ENCODE measurements around the gene OSBP2.
"Not testable (repeated sequence)": the region's sequence is repeated elsewhere in the genome, so short reads cannot be mapped to it uniquely, and the experiment has no call there.

OSBP2 gene

GRCh38 chr22:30694640-30695350 lies at the start of gene OSBP2:
Gene OSBP2 (plus strand): TSS chr22:30694874. CDS start chr22:30694910, 36 bp downstream.
- DNase-seq = peak; percentile 62

GRCh38 chr22:30646518-30647160 lies 48.0 kb upstream of the OSBP2 start:
- DNase-seq = no peak

- DNase-seq = no peak
Measured at GRCh38 chr22:30647536-30647935, 47.1 kb upstream of the OSBP2 start.

- no peak for DNase-seq
Measured at GRCh38 chr22:30648825-30649224, 45.8 kb upstream of the OSBP2 start.

GRCh38 chr22:30649430-30650007 lies 45.2 kb upstream of the OSBP2 start:
- DNase-seq = no peak

GRCh38 chr22:30650508-30651116 lies 44.1 kb upstream of the OSBP2 start:
- DNase-seq = no peak

- DNase-seq = no peak
Measured at GRCh38 chr22:30652852-30653251, 41.8 kb upstream of the OSBP2 start.

- no peak for DNase-seq
Measured at GRCh38 chr22:30654361-30654760, 40.3 kb upstream of the OSBP2 start.

GRCh38 chr22:30655532-30655931 lies 39.1 kb upstream of the OSBP2 start:
- no peak for DNase-seq

- no peak for DNase-seq
Measured at GRCh38 chr22:30662040-30662439, 32.6 kb upstream of the OSBP2 start.

- no peak for DNase-seq
Measured at GRCh38 chr22:30664798-30665197, 29.9 kb upstream of the OSBP2 start.

- no peak for DNase-seq
Measured at GRCh38 chr22:30665266-30665665, 29.4 kb upstream of the OSBP2 start.

GRCh38 chr22:30665786-30666185 lies 28.9 kb upstream of the OSBP2 start:
- no peak for DNase-seq

GRCh38 chr22:30667107-30667493 lies 27.6 kb upstream of the OSBP2 start:
- DNase-seq = no peak

- DNase-seq = peak; percentile 88
Measured at GRCh38 chr22:30667494-30668385, 26.9 kb upstream of the OSBP2 start, which contains the start of gene DUSP18. Gene DUSP18 (minus strand): TSS chr22:30667875. CDS start chr22:30664003, 3,872 bp downstream.

- DNase-seq = no peak
Measured at GRCh38 chr22:30668386-30668710, 26.3 kb upstream of the OSBP2 start.

GRCh38 chr22:30671071-30671470 lies 23.6 kb upstream of the OSBP2 start:
- no peak for DNase-seq

- DNase-seq = no peak
Measured at GRCh38 chr22:30673136-30673535, 21.5 kb upstream of the OSBP2 start.

GRCh38 chr22:30674482-30674881 lies 20.2 kb upstream of the OSBP2 start:
- DNase-seq = no peak

GRCh38 chr22:30675436-30675835 lies 19.2 kb upstream of the OSBP2 start:
- peak; percentile 87 for DNase-seq

GRCh38 chr22:30676565-30676964 lies 18.1 kb upstream of the OSBP2 start:
- not testable (repeated sequence) for DNase-seq

- not testable (repeated sequence) for DNase-seq
Measured at GRCh38 chr22:30679895-30680690, 14.6 kb upstream of the OSBP2 start.

Measured in NCI-H2171 (cell line).